Activated CD4-positive, alpha-beta T cell treated with anti-CD3 and anti-CD28 coated beads, Interleukin-2, Interleukin-4, amounts not matched to agents 100 ng/mL and 50 ng/mL, durations not matched to agents 16 hours and 8 hours (primary cell): ENCODE measurements around the gene CDC42BPB.

ENCODE experiments used
- DNase-seq: peaks from one replicate; pipeline ENCODE4 v3.0.0-alpha.2; 2020; ENCODE audit warnings: low spot score

Gene CDC42BPB

GRCh38 chr14:103073876-103074728 lies 16.8 kb upstream of the CDC42BPB start:
- no peak for DNase-seq

- no peak for DNase-seq
Observed at GRCh38 chr14:103073367-103073875, 16.1 kb upstream of the CDC42BPB start.

- DNase-seq: no peak
Observed at GRCh38 chr14:103072595-103073366, 15.4 kb upstream of the CDC42BPB start.

- no peak for DNase-seq
Observed at GRCh38 chr14:103071544-103072251, 14.3 kb upstream of the CDC42BPB start.

GRCh38 chr14:103070971-103071542 lies 13.7 kb upstream of the CDC42BPB start:
- no peak for DNase-seq

GRCh38 chr14:103070263-103070885 lies 13.0 kb upstream of the CDC42BPB start:
- DNase-seq: no peak

- no peak for DNase-seq
Observed at GRCh38 chr14:103068351-103069073, 11.2 kb upstream of the CDC42BPB start.

- DNase-seq: no peak
Observed at GRCh38 chr14:103067231-103067954, 10.0 kb upstream of the CDC42BPB start.

- DNase-seq: no peak
Observed at GRCh38 chr14:103066399-103066798, 9.1 kb upstream of the CDC42BPB start.

GRCh38 chr14:103065861-103066260 lies 8.5 kb upstream of the CDC42BPB start:
- DNase-seq: no peak

GRCh38 chr14:103064978-103065377 lies 7.6 kb upstream of the CDC42BPB start:
- DNase-seq: no peak

GRCh38 chr14:103064436-103064835 lies 7.1 kb upstream of the CDC42BPB start:
- no peak for DNase-seq

- DNase-seq: no peak
Observed at GRCh38 chr14:103061482-103061976, 4.2 kb upstream of the CDC42BPB start.

GRCh38 chr14:103059556-103059955 lies 2.2 kb upstream of the CDC42BPB start:
- DNase-seq: no peak

- DNase-seq: no peak
Observed at GRCh38 chr14:103058164-103059055, 1.1 kb upstream of the CDC42BPB start.

- no peak for DNase-seq
Observed at GRCh38 chr14:103057028-103057371, 349 bp downstream of the CDC42BPB start.

GRCh38 chr14:103056322-103057027 lies 874 bp downstream of the CDC42BPB start:
- DNase-seq: no peak

GRCh38 chr14:103055695-103056094 lies 1.7 kb downstream of the CDC42BPB start:
- DNase-seq: no peak
